Lower leg skin (tissue), 3 donors: ENCODE measurements around the gene CTLA4.

Source experiments
- CTCF ChIP-seq, 3 donors: fragments of 450-650 bp; IDR thresholded peaks; one replicate each; pipeline ENCODE4 v1.5.1; 2016; ENCODE audit warnings: antibody characterized with exemption in 3 of 3, mild to moderate bottlenecking in 3 of 3, moderate library complexity in 2 of 3
- POLR2A ChIP-seq, 2 donors: fragments of 450-650 bp; IDR thresholded peaks; one replicate each; pipeline ENCODE4 v1.6.1; 2016 to 2017; ENCODE audit warnings: antibody characterized with exemption in 2 of 2, mild to moderate bottlenecking in 1 of 2, moderate library complexity in 1 of 2

GRCh38 chr2:203824057-203824456 is 43.5 kb upstream of the CTLA4 start:
- TF ChIP-seq CTCF (IDR thresholded peaks at IDR 0.05) (no peak), POLR2A (IDR thresholded peaks at IDR 0.05) (no peak)
